ENCODE data around the gene LCN10. TPM values are rescaled to one million over a fixed set of nuclear protein-coding genes. Genes with fewer than 3 reads are reported as not detected.

Gene LCN10
- total and polyA plus RNA-seq, 2 of the 13 experiments (the other 11 are each of a cell fraction or from before 2014, with no cell fraction given) = 0.53 to 0.61 TPM

DNA sequence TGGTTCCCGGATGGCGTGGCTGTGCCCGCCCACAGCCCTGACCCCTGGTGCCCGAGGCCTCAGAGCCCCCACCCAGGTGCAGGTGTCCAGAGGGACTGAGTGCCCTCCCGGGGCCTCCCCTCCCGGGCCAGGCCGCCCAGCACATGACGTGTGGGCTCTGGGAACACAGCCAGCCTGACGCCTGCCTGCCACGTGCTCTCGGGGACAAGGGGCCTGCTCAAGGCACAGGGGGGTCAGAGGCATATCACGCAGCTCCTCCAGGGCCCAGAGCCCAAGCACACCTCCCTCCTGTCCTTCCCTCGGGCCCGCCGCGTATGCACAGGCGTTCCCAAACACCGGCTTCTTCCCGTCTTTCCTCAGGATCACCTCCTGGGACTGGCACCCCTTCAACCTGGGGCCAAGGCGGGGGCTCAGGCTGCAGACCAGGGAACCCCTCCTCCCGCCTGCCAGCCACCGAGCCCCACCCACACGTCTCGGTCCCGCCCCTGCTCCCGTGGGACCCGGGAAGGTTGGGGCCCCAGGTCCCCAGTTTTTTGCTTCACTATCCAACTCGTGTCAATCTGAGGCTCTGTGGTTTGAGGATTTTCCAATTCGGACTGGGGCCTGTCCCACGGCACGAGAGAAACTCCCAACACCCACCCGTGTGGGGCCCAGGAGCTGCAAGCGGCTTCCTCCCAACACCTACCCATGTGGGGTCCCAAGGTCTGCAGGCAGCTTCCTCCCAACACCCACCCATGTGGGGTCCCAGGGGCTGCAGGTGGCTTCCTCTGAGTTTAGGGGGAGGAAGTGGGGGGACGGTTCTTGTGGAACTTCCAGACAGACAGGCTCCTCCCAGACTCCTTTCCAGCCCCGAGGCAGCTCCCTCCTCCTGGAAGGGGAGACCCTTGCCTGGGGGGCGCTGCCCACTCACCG is 1.5 kb downstream of the LCN10 start (continued):
- TF ChIP-seq MAX (IDR thresholded peaks at IDR 0.05) = peak; percentile 92
- 0 out of 2 replicates have a peak, but pooled peaks have one; percentile 81 for TF ChIP-seq DNMT3B (CRISPR knock-in tag; conservative IDR thresholded peaks at IDR 0.05)
- no peak for TF ChIP-seq STAG1 (CRISPR knock-in tag; IDR thresholded peaks at IDR 0.05)
- TF ChIP-seq ARID4A (CRISPR knock-in tag; IDR thresholded peaks at IDR 0.05; ENCODE audit: borderline replicate concordance) = peak; percentile 52; the same call in 1 of the 2 replicates
- TF ChIP-seq, protein P1, sequence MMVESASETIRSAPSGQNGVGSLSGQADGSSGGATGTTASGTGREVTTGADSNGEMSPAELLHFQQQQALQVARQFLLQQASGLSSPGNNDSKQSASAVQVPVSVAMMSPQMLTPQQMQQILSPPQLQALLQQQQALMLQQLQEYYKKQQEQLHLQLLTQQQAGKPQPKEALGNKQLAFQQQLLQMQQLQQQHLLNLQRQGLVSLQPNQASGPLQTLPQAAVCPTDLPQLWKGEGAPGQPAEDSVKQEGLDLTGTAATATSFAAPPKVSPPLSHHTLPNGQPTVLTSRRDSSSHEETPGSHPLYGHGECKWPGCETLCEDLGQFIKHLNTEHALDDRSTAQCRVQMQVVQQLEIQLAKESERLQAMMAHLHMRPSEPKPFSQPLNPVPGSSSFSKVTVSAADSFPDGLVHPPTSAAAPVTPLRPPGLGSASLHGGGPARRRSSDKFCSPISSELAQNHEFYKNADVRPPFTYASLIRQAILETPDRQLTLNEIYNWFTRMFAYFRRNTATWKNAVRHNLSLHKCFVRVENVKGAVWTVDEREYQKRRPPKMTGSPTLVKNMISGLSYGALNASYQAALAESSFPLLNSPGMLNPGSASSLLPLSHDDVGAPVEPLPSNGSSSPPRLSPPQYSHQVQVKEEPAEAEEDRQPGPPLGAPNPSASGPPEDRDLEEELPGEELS (CRISPR knock-in tag; IDR thresholded peaks at IDR 0.05) = 0 out of 2 replicates have a peak, but pooled peaks have one; percentile 16
- TF ChIP-seq NONO (IDR thresholded peaks at IDR 0.05) = no peak
- no peak for TF ChIP-seq NONO (CRISPR knock-in tag; conservative IDR thresholded peaks at IDR 0.05)
- no peak for TF ChIP-seq NPAS2 (CRISPR knock-in tag; IDR thresholded peaks at IDR 0.05; ENCODE audit: borderline replicate concordance)
- peak; percentile 82 for TF ChIP-seq PATZ1 (CRISPR knock-in tag; IDR thresholded peaks at IDR 0.05)
- TF ChIP-seq ZNF567 (CRISPR knock-in tag; IDR thresholded peaks at IDR 0.05; ENCODE audit: borderline replicate concordance) = no peak
- no peak for TF ChIP-seq ZNF44 (CRISPR knock-in tag; IDR thresholded peaks at IDR 0.05)
- no peak for TF ChIP-seq ZC3H4 (CRISPR knock-in tag; IDR thresholded peaks at IDR 0.05; ENCODE audit: borderline replicate concordance)
- TF ChIP-seq AGO2 (optimal IDR thresholded peaks at IDR 0.05; ENCODE audit: low read depth, low read length) = no peak
- TF ChIP-seq FOXC1 (CRISPR knock-in tag; IDR thresholded peaks at IDR 0.05; ENCODE audit: borderline replicate concordance) = 0 out of 2 replicates have a peak, but pooled peaks have one; percentile 69
- no peak for TF ChIP-seq MAF1 (CRISPR knock-in tag; IDR thresholded peaks at IDR 0.05; ENCODE audit: borderline replicate concordance)
- no peak for TF ChIP-seq ZNF614 (CRISPR knock-in tag; IDR thresholded peaks at IDR 0.05; ENCODE audit: borderline replicate concordance)
- TF ChIP-seq NR2F6 (IDR thresholded peaks at IDR 0.05) = no peak
- TF ChIP-seq NR2F6 (CRISPR knock-in tag; IDR thresholded peaks at IDR 0.05) = peak; percentile 67; the same call in 1 of the 2 replicates
- peak; percentile 70; the same call in 1 of the 2 replicates for TF ChIP-seq ZNF563 (CRISPR knock-in tag; IDR thresholded peaks at IDR 0.05)
- no peak for TF ChIP-seq CENPT (CRISPR knock-in tag; IDR thresholded peaks at IDR 0.05; ENCODE audit: low read depth)
- TF ChIP-seq ZNF660 (CRISPR knock-in tag; IDR thresholded peaks at IDR 0.05; ENCODE audit: borderline replicate concordance, low read depth) = no peak
